Mesenchymal stem cell (in vitro differentiated cells and primary cell): ENCODE results near the gene PTPRCAP. TPM values are rescaled to one million over a fixed set of nuclear protein-coding genes. Genes with fewer than 3 reads are reported as not detected.

Experiments used
- DNase-seq: peaks from one replicate; pipeline ENCODE4 v3.0.0-alpha.2; 2013
- H2AFZ ChIP-seq: one replicate; pipeline ENCODE4 v1.6.1; 2013; ENCODE audit warnings: low read depth, mild to moderate bottlenecking, control low read depth, inconsistent platforms, low read length, moderate library complexity
- H2AK5ac ChIP-seq: 2 replicates; pipeline ENCODE4 v1.6.1; 2013; ENCODE audit warnings: low read length, moderate library complexity, mild to moderate bottlenecking, inconsistent platforms; ENCODE audit not compliant: severe bottlenecking
- H2BK120ac ChIP-seq: one replicate; pipeline ENCODE4 v1.6.1; 2013; ENCODE audit warnings: low read depth, mild to moderate bottlenecking, inconsistent platforms, low read length, moderate library complexity
- H2BK12ac ChIP-seq, 2 experiments: one replicate each; pipeline ENCODE4 v1.6.1; 2013; ENCODE audit warnings: inconsistent platforms in 2 of 2, low read length in 2 of 2, mild to moderate bottlenecking in 2 of 2, moderate library complexity in 2 of 2, control low read depth in 1 of 2
- H2BK15ac ChIP-seq: one replicate; pipeline ENCODE4 v1.6.1; 2013; ENCODE audit warnings: mild to moderate bottlenecking, low read depth, inconsistent platforms; ENCODE audit not compliant: poor library complexity, severe bottlenecking
- H2BK5ac ChIP-seq: 2 replicates; pipeline ENCODE4 v1.6.1; 2013; ENCODE audit warnings: low read depth, mild to moderate bottlenecking, low read length, control low read depth, inconsistent platforms; ENCODE audit not compliant: poor library complexity, severe bottlenecking
- H3K14ac ChIP-seq, 2 experiments: one replicate each; pipeline ENCODE4 v1.6.1; 2013; ENCODE audit warnings: inconsistent platforms in 2 of 2, low read length in 2 of 2, control low read depth in 1 of 2, mild to moderate bottlenecking in 1 of 2, moderate library complexity in 1 of 2
- H3K18ac ChIP-seq, 2 experiments: one replicate each; pipeline ENCODE4 v1.6.1; 2013; ENCODE audit warnings: inconsistent platforms in 2 of 2, low read length in 2 of 2, control low read depth in 1 of 2, low read depth in 1 of 2, mild to moderate bottlenecking in 1 of 2
- H3K23ac ChIP-seq, 2 experiments: one replicate each; pipeline ENCODE4 v1.6.1; 2013; ENCODE audit warnings: inconsistent platforms in 2 of 2, low read length in 2 of 2, mild to moderate bottlenecking in 2 of 2, moderate library complexity in 2 of 2, control low read depth in 1 of 2
- H3K27ac ChIP-seq: 2 replicates; pipeline ENCODE4 v1.5.1; 2013; ENCODE audit warnings: mild to moderate bottlenecking, moderate library complexity, low read length, control low read depth, inconsistent platforms; ENCODE audit not compliant: poor library complexity, severe bottlenecking
- H3K27me3 ChIP-seq, 2 experiments: 2 replicates each; pipeline versions ENCODE4 v1.6.1 to v1.7.0; 2013; ENCODE audit warnings: low read length in 2 of 2, mild to moderate bottlenecking in 2 of 2, moderate library complexity in 2 of 2, control low read depth in 1 of 2, inconsistent platforms in 1 of 2; ENCODE audit not compliant: control insufficient read depth in 1 of 2, insufficient read depth in 1 of 2
- H3K36me3 ChIP-seq, 2 experiments: 2 replicates each; pipeline versions ENCODE4 v1.6.1 to v1.7.0; 2013; ENCODE audit warnings: low read length in 2 of 2, control low read depth in 1 of 2, inconsistent platforms in 1 of 2, low read depth in 1 of 2, mild to moderate bottlenecking in 1 of 2; ENCODE audit not compliant: insufficient read depth in 2 of 2, control insufficient read depth in 1 of 2
- H3K4ac ChIP-seq, 2 experiments: one replicate each; pipeline ENCODE4 v1.6.1; 2013; ENCODE audit warnings: inconsistent platforms in 2 of 2, low read length in 2 of 2, mild to moderate bottlenecking in 2 of 2, moderate library complexity in 2 of 2, control low read depth in 1 of 2, low read depth in 1 of 2
- H3K4me1 ChIP-seq: 2 replicates; pipeline ENCODE4 v1.6.1; 2013; ENCODE audit warnings: low read depth, low read length, control low read depth; ENCODE audit not compliant: control insufficient read depth, insufficient read depth
- H3K4me2 ChIP-seq: 2 replicates; pipeline ENCODE4 v1.6.1; 2013; ENCODE audit warnings: low read length, mild to moderate bottlenecking, inconsistent platforms; ENCODE audit not compliant: poor library complexity, severe bottlenecking
- H3K4me3 ChIP-seq, 2 experiments: 2 replicates each; pipeline versions ENCODE4 v1.5.1 to v1.7.0; 2013; ENCODE audit warnings: low read length in 2 of 2, mild to moderate bottlenecking in 2 of 2, control low read depth in 1 of 2, low read depth in 1 of 2; ENCODE audit not compliant: insufficient read depth in 1 of 2
- H3K79me1 ChIP-seq: replicated peaks from 2 replicates; pipeline ENCODE4 v1.6.1; 2013; ENCODE audit warnings: mild to moderate bottlenecking, control low read depth, low read length, inconsistent platforms; ENCODE audit not compliant: poor library complexity, severe bottlenecking
- H3K9ac ChIP-seq: 2 replicates; pipeline ENCODE4 v1.7.0; 2013; ENCODE audit warnings: mild to moderate bottlenecking, low read length, moderate library complexity
- H3K9me3 ChIP-seq: 2 replicates; pipeline ENCODE4 v1.7.0; 2013; ENCODE audit warnings: mild to moderate bottlenecking, low read length; ENCODE audit not compliant: control insufficient read depth
- H4K8ac ChIP-seq: one replicate; pipeline ENCODE4 v1.6.1; 2013; ENCODE audit warnings: inconsistent platforms, mild to moderate bottlenecking, low read length, moderate library complexity
- H4K91ac ChIP-seq: one replicate; pipeline ENCODE4 v1.6.1; 2013; ENCODE audit warnings: mild to moderate bottlenecking, low read length, inconsistent platforms
- WGBS: methylation state at CpG from one replicate; pipeline ENCODE4 v1.1.7; 2013; ENCODE audit warnings: mixed read lengths; 5-methylcytosine and 5-hydroxymethylcytosine counted together
- small RNA-seq: library from polyadenylated mRNA; stranded (forward); fragments of <200 nt; extraction: miRNeasy Mini kit (QIAGEN cat#:217004); gene quantifications from one replicate; pipeline ENCODE3, GENCODE V24; 2013; ENCODE audit warnings: low read depth

PTPRCAP gene

GRCh38 chr11:67387069-67387468 lies 50.4 kb downstream of the PTPRCAP start:
- H2BK15ac ChIP-seq, result no peak overlapping the region
- no peak overlapping the region for H2AK5ac ChIP-seq
- peaks cover 17% of the 10 kb centered on the region for H3K4me1 ChIP-seq
- no peak overlapping the region for H3K9ac ChIP-seq
- peaks cover 5% of the 10 kb centered on the region for H3K79me1 ChIP-seq
- DNase-seq, result no peak
- no peaks in the 10 kb centered on the region for H3K9me3 ChIP-seq
- no peak overlapping the region for H3K18ac ChIP-seq
- no peak overlapping the region for H4K8ac ChIP-seq
- H2BK12ac ChIP-seq, result no peak overlapping the region
- H3K27ac ChIP-seq, result no peak overlapping the region
- H3K36me3 ChIP-seq, result no peaks in the 10 kb centered on the region
- no peak overlapping the region for H2AFZ ChIP-seq
- H3K4me3 ChIP-seq, result no peak overlapping the region
- peaks cover 0 to 11% of the 10 kb centered on the region in 2 experiments for H3K27me3 ChIP-seq
- H2BK5ac ChIP-seq, result no peak overlapping the region
- no peak overlapping the region for H3K23ac ChIP-seq
- no peak overlapping the region for H4K91ac ChIP-seq
- H2BK120ac ChIP-seq, result no peak overlapping the region
- H3K4ac ChIP-seq, result no peak overlapping the region
- H3K14ac ChIP-seq, result no peak overlapping the region
- no peak overlapping the region for H3K4me2 ChIP-seq
- 49% methylated on average over 9 of the region's 9 CpGs for WGBS

Small RNAs within 50 kb of the gene (small RNA-seq; reads per million reads assigned to genes)
- gene RNU6-1238P, result not detected
